DMS53 treated with DMSO at 0.1 percent for 48 hours (cell line): Measurements from ENCODE around the gene TMEM8B.
"Not testable (repeated sequence)": the region's sequence is repeated elsewhere in the genome, so short reads cannot be mapped to it uniquely, and the experiment has no call there.

Experiments used
- DNase-seq: peaks from one replicate; lab custom pipeline; 2025; ENCODE audit not compliant: unreplicated experiment; lab: John Stamatoyannopoulos, UW

Gene TMEM8B

DNA sequence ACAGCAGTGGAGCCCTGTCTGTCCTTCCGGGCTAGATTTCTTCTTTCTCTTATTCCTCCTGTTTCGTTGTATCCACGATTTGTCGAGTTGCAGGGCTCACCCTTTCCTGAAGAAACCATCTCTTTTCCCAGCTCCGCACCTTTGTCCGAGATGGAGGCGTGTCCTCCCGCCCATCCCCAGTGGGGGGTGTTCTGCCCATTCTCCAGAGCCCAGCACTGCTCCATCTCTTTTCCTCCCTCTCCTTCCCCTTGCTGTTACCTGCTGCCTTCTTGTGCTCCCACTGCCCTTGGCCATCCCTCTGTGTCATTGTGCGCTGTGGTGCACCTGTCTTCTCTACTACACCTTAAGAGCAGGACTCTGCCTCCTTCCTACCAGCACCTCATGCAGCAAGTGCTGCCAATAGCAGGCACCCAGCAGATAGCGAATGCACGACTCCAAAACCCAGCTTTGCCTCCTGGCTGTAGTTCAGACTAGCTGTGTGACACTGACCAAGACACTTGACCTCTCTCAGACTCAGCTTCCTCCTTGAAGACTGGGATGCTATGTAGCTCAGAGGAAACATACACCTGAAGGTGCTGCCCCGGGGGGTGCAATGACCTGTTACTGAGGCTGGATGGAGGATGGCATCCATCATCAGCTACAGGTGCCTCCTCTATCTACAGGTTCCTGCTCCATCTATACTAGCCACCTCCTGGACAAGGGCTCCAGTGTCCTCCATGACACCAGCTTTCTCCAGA lies 32.3 kb downstream of the TMEM8B start:
- DNase-seq: no peak

- no peak for DNase-seq
Observed at GRCh38 chr9:35862328-35862727, 33.3 kb downstream of the TMEM8B start.

DNA sequence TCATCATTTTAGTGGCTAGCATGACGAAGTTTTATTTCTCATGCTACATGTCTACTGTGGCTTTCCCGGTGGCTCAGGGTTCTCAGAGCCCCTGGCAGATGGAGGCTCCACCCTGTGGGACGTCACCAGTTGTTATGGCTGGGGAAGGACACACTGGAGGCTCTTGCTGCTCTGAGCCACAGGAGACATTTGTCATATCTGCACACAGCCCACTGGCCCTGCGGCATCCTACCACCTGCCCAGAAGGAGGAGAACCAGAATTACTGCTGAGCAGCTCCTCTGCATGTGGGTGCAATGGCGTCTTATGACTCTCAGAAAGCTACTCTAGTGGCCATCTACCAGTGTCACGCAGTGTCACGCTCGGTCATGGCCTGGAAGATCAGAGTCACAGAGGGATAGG lies 34.6 kb downstream of the TMEM8B start:
- DNase-seq: no peak

GRCh38 chr9:35864695-35865255 lies 35.7 kb downstream of the TMEM8B start:
- DNase-seq: no peak

GRCh38 chr9:35867538-35867937 lies 38.5 kb downstream of the TMEM8B start:
- DNase-seq: no peak

GRCh38 chr9:35868933-35869332 lies 39.9 kb downstream of the TMEM8B start:
- no peak for DNase-seq

DNA sequence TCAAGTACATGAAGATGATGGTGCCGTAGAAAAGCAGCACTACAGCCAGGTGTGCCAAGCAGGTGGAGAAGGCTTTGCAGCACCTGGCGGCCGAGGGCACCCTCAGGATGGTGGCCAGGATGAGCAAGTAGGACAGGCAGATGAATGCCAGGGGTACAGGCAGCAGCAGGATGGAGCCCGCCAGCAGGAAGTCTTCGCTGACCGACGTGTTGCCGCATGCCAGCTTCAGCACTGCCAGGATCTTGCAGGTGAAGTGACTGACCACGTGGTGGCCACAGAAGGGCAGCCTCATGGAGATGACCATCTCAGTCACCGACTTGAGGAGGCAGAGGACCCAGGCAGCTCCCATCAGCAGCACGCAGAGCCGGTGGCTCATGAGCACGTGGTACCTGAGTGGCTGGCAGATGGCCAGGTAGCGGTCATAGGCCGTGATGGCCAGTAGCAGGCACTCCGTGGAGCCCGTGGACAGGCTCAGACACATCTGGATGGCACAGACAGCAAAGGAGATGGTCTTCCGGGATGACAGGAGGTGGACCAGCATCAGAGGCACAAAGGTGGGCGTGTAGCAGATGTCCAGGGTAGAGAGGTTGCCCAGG lies 40.7 kb downstream of the TMEM8B start:
- no peak for DNase-seq

- DNase-seq: no peak
Observed at GRCh38 chr9:35870351-35870923, 41.4 kb downstream of the TMEM8B start, which contains the start of gene OR13J1. Gene OR13J1 (minus strand): TSS chr9:35870401. CDS start chr9:35870401, 0 bp downstream.

DNA sequence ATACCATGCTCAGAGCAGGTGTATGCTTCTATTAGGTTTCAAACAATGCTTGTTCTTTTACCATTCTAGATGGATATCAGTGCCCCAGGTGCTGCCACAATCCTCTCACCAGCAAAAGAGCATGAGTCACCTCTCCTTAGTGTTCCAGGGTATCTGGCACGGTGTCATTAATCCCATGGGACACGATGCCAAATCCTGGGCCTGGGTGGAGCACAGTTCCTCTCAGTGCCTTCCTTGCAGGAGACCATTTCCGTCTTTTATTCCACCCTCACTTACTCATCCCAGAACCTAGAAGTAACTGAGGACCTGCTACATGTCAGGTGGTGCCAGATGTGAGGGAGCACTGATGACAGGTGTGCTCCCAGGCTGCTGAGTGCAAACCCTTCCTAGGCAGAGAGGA lies 42.5 kb downstream of the TMEM8B start:
- DNase-seq: peak; percentile 33

GRCh38 chr9:35872505-35872904 lies 43.5 kb downstream of the TMEM8B start:
- DNase-seq: no peak

GRCh38 chr9:35882263-35882848 lies 53.3 kb downstream of the TMEM8B start:
- DNase-seq: peak; percentile 50

- no peak for DNase-seq
Observed at GRCh38 chr9:35882996-35883395, 54.0 kb downstream of the TMEM8B start.

DNA sequence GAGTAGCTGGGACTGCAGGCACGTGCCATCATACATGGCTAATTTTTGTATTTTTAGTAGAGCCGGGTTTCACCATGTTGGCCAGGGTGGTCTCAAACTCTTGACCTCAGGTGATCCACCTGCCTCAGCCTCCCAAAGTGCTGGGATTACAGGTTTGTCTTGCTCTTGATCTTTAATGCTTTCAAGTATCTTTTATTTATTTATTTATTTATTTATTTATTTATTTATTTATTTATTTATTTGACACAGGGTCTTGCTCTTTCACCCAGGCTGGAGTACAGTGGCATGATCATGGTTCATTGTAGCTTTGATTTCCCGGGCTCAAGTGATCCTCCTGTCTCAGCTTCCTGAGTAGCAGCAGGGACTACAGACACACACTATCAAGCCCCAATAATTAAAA lies 55.9 kb downstream of the TMEM8B start:
- not testable (repeated sequence) for DNase-seq

- DNase-seq: no peak
Observed at GRCh38 chr9:35891646-35892045, 62.6 kb downstream of the TMEM8B start.

DNA sequence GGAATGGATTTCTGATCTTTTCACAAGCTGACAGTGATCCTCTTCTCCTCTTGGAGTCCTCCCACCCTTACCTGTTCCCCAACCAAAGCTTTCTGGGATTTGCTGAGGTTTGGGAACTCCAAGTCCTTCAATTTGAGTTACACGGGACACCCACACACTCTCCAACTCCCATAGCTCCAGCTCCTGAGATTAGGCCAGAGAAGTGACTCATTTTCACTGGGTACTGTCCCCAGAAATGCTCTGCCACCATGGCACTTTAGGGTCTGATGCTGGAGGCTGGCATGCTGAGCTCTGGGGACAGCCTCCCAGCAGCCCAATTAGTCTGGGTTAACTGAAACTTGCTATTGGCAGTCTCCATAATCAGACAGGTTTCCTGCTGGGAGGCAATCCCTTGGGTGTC lies 63.0 kb downstream of the TMEM8B start:
- DNase-seq: no peak

- no peak for DNase-seq
Observed at GRCh38 chr9:35896570-35896969, 67.5 kb downstream of the TMEM8B start.

GRCh38 chr9:35897376-35898099 lies 68.5 kb downstream of the TMEM8B start:
- DNase-seq: not testable (repeated sequence)

- DNase-seq: no peak
Observed at GRCh38 chr9:35898337-35898736, 69.3 kb downstream of the TMEM8B start.

GRCh38 chr9:35899021-35899420 lies 70.0 kb downstream of the TMEM8B start:
- DNase-seq: no peak

DNA sequence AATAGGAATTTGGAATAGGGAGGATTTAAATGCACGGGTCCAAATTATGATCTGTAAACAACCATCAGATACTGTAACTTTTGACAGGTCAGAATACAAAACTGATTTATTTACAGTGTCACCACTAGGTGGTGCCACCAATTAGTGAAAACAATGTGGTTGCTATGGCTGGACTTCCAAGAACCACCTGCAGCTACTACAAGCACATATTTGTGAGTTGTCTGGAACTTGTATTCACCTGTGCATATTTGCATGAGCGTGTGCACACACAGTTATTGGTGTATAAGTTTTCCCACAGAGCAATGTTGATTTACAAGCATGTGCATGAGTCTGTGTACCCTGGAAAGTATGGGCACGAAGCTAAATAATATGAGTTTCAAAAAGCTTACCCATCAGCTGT lies 74.0 kb downstream of the TMEM8B start:
- peak; percentile 45 for DNase-seq

- no peak for DNase-seq
Observed at GRCh38 chr9:35904338-35904737, 75.3 kb downstream of the TMEM8B start.
